Activated CD4-positive, alpha-beta memory T cell treated with anti-CD3 and anti-CD28 coated beads, Interleukin-2, amount 10 ng/mL, durations not matched to agents 7 days and 5 days (primary cell): ENCODE results near the gene PSMC4. TPM values are rescaled to one million over a fixed set of nuclear protein-coding genes. Genes with fewer than 3 reads are reported as not detected.

Experiments
- CTCF ChIA-PET: fragments of 350-600 bp; sonication (Branson Sonifier 250); formaldehyde crosslinking; loops from one replicate; lab custom pipeline; 2021; ENCODE audit warnings: antibody characterized with exemption, inconsistent platforms; lab: Charles Lee
- POLR2A ChIA-PET: fragments of 350-600 bp; sonication (Branson Sonifier 250); formaldehyde crosslinking; loops from one replicate; lab custom pipeline; 2021; ENCODE audit warnings: antibody characterized with exemption; lab: Charles Lee
- DNase-seq: peaks from one replicate; pipeline ENCODE4 v3.0.0-alpha.2; 2020
- H3K27ac Mint-ChIP-seq: one replicate; pipeline ENCODE4 v1.8.0; 2021; ENCODE audit warnings: mild to moderate bottlenecking, mixed read lengths
- H3K27me3 Mint-ChIP-seq: one replicate; pipeline ENCODE4 v1.8.0; 2021; ENCODE audit warnings: mixed read lengths
- H3K36me3 Mint-ChIP-seq: one replicate; pipeline ENCODE4 v1.8.0; 2021; ENCODE audit warnings: low read depth, mixed read lengths
- H3K4me1 Mint-ChIP-seq: one replicate; pipeline ENCODE4 v1.8.0; 2021; ENCODE audit warnings: mixed read lengths
- H3K4me3 Mint-ChIP-seq: one replicate; pipeline ENCODE4 v1.8.0; 2021; ENCODE audit warnings: mild to moderate bottlenecking, mixed read lengths
- H3K9me3 Mint-ChIP-seq: one replicate; pipeline ENCODE4 v1.8.0; 2021; ENCODE audit warnings: mixed read lengths
- total RNA-seq, 2 experiments: library from RNA; stranded (reverse); gene quantifications; one replicate each; pipeline ENCODE4 v1.2.3, GENCODE V29; 2021

The PSMC4 gene
- total RNA-seq, result 10 to 100 TPM; 96.4 to 97.6 TPM

DNA sequence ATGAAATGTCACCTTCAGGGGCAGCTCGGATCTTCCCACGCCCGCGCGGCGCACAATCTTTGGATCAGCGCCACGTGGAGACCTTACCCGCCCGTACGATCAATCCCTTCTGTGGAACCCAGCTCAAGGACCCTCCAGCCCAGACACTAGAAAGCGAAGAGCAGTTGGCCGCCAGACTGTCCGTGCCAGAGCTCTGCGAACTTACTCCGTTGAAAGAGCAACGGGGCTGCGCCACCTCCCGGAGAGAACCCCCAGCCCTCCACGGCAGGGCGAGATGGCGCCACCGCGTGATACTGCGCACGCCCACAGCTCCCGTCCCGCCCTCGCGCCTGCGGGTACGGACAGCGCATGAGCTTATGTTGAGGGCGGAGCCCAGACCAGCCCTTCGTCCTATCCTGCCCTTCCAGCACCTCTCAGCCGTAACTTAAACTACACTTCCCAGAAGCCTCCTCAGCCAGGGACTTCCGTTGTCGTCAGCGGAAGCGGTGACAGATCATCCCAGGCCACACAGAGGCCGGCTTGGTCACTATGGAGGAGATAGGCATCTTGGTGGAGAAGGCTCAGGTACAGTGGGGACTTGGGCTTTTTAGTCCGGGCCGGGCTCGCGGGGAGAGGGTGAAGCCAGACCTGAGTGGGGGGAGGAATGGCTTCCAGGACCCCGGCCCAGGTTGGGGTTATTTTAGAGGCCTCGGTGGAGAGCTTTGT lies at the start of gene PSMC4:
PSMC4 (plus strand) TSS at position 491 of the 705 bp plus-strand sequence; CDS start at position 529, 38 bp downstream.
- H3K9me3 Mint-ChIP-seq, result no peaks in the 10 kb centered on the region
- POLR2A ChIA-PET, result interaction anchor here (0.8 to 3.8 kb wide), 29 partner anchors 8 to 295 kb away, joined by 3 to 54 read pairs (median 5); partner anchors contain the start of genes DYRK1B, FBL, FCGBP and ZNF546
- CTCF ChIA-PET, result interaction anchor here (0.5 to 3.4 kb wide), 50 partner anchors 8 to 1040 kb away, joined by 3 to 59 read pairs (median 5); partner anchors contain the start of genes DYRK1B, FBL, MRPS12 and RAB4B
- H3K4me1 Mint-ChIP-seq, result peaks cover 48% of the 10 kb centered on the region
- DNase-seq, result peak; percentile 99
- peaks cover 43% of the 10 kb centered on the region for H3K36me3 Mint-ChIP-seq
- H3K4me3 Mint-ChIP-seq, result peak within 1 kb of the TSS; percentile 89
- H3K27me3 Mint-ChIP-seq, result no peaks in the 10 kb centered on the region
- H3K27ac Mint-ChIP-seq, result peak within 1 kb of the TSS; percentile 88

DNA sequence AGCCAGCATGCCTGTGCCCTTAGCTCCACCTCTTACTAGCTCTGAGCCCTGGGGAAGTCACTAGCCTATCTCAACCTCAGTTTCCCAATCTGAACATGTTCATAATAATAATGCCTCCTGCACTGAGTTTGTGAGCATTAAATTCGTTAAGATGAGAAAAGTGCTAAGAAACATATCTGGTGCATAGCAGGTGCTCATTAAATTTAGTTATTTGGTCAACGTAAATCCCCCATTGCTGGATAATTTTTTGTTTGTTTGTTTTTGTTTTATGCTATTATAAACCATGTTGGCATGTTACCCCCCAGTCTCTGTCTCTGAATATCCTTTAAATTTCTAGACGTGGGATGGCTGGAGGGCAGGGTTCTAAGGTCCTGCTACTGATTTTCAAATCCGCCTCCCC lies 47.1 kb upstream of the PSMC4 start:
- Mint-ChIP-seq H3K27ac (no peak overlapping the region), H3K36me3 (no peaks in the 10 kb centered on the region), H3K4me3 (no peak overlapping the region), H3K9me3 (no peaks in the 10 kb centered on the region), H3K27me3 (no peaks in the 10 kb centered on the region), H3K4me1 (no peaks in the 10 kb centered on the region)
- DNase-seq, result no peak
- CTCF ChIA-PET, result interaction anchor here (1.3 kb wide), 1 partner anchor 47 kb away, joined by 4 read pairs; the partner anchor contains the start of gene PSMC4
- POLR2A ChIA-PET, result no interaction called here

DNA sequence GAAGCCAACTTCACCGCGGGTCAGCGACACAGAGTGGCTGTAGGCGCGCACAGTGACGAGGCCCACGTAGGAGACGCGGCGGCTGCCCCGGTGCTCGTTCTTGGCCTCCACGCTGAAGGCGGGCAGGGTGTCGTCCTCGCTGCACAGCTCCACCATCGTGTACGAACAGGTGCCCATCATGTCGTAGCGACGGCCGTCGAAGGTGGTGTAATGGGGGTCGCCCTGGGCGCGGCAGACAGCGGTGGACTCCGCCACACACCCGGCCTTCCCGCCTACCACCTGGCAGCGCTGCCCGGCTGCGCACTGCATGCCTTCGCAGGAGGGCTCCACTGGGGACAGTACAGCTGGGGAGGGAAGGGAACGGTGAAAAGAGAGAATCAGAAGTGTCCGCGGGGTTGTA lies 46.6 kb upstream of the PSMC4 start:
- H3K4me3 Mint-ChIP-seq, result no peak overlapping the region
- no peak for DNase-seq
- H3K36me3 Mint-ChIP-seq, result no peaks in the 10 kb centered on the region
- H3K27ac Mint-ChIP-seq, result no peak overlapping the region
- H3K9me3 Mint-ChIP-seq, result no peaks in the 10 kb centered on the region
- POLR2A ChIA-PET, result no interaction called here
- H3K27me3 Mint-ChIP-seq, result no peaks in the 10 kb centered on the region
- CTCF ChIA-PET, result interaction anchor here (0.6 to 1.3 kb wide), 2 partner anchors 46 to 1476 kb away, joined by 3 to 4 read pairs; partner anchors contain the start of gene PSMC4
- no peaks in the 10 kb centered on the region for H3K4me1 Mint-ChIP-seq

DNA sequence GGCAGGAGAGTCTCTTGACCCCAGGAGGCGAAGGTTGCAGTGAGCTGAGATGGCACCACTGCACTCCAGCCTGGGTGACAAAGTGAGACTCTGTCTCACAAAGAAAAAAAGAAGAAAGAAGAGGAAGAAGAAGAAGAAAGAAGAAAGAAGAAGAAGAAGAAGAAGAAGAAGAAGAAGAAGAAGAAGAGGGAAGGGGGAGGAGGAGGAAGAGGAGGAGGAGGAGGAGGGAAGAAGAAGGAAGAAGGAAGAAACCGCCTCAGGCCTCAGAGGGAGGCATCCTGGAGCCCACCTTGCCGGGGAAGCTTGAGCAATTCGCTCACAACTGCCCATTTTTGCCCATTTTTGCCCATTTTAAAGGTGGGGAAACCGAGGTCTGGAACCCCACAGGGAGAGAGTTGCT lies 46.0 kb upstream of the PSMC4 start:
- Mint-ChIP-seq H3K27me3 (no peaks in the 10 kb centered on the region), H3K4me3 (no peak overlapping the region), H3K4me1 (no peaks in the 10 kb centered on the region), H3K9me3 (no peaks in the 10 kb centered on the region), H3K27ac (no peak overlapping the region), H3K36me3 (no peaks in the 10 kb centered on the region)
- ChIA-PET POLR2A (no interaction called here), CTCF (interaction anchor here (0.6 to 1.3 kb wide), 3 partner anchors 46 to 1477 kb away, joined by 3 to 5 read pairs (median 4); partner anchors contain the start of gene PSMC4)
- DNase-seq, result no peak

DNA sequence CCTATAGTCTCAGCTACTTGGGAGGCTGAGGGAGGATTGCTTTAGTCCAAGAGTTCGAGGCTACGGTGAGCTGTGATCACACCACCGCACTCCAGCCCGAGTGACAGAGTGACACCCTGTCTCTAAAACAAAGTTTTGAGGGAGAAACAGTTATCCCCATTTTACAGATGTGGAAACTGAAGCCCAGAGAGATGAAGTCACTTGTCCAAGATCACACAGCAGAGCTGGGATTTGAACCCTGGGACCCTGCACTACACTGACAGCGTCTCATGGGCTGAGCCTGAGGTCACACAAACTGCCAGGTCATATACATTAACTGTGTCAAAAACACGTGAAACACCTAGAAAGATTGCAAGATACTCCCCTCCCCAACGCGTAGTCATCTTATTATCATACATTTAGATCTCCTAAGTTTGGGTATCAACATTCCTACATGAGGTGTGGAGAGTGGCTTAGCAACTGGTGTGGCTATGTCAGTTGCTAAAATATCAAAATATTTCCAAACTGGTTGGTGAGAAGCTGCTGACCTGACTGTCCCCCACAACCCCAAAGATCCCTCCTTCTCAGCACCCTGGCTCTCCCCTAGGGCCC lies 44.7 kb upstream of the PSMC4 start:
- no peaks in the 10 kb centered on the region for H3K36me3 Mint-ChIP-seq

DNA sequence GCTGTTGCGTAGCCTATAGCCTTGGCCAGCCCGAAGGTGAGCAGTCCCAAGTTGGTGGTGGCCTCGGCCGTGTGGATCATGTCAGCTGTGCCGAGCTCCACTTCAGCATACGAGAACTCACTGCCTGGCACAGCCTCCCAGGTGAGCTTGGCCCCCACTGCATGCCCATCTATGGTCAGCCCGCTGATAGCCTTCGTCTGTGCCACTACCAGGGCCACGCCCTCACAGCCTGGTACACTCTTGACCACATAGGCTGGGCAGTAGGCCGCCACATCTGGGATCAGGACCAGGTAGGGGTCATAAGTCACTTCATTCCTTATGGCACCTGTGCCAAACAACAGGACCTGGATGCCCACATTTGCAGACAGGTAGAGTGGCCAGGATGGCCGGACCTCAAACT lies 43.9 kb upstream of the PSMC4 start:
- POLR2A ChIA-PET, result interaction anchor here (0.8 kb wide), 1 partner anchor 15 kb away, joined by 3 read pairs; no protein-coding TSS in a partner anchor
- CTCF ChIA-PET, result interaction anchor here (1.0 kb wide), 1 partner anchor 43 kb away, joined by 3 read pairs; no protein-coding TSS in a partner anchor
- no peaks in the 10 kb centered on the region for H3K36me3 Mint-ChIP-seq
- no peak for DNase-seq
- H3K9me3 Mint-ChIP-seq, result no peaks in the 10 kb centered on the region
- H3K4me1 Mint-ChIP-seq, result no peaks in the 10 kb centered on the region
- no peaks in the 10 kb centered on the region for H3K27me3 Mint-ChIP-seq
- H3K4me3 Mint-ChIP-seq, result no peak overlapping the region
- H3K27ac Mint-ChIP-seq, result no peak overlapping the region

More for the DNA sequence above, 44.7 kb upstream of the PSMC4 start:
- peak overlapping the region; percentile 26 for H3K27ac Mint-ChIP-seq
- ChIA-PET POLR2A (no interaction called here), CTCF (interaction anchor here (1.0 to 1.3 kb wide), 2 partner anchors 44 kb away, joined by 3 to 5 read pairs; partner anchors contain the start of gene PSMC4)
- no peaks in the 10 kb centered on the region for H3K4me1 Mint-ChIP-seq
- H3K27me3 Mint-ChIP-seq, result no peaks in the 10 kb centered on the region
- DNase-seq, result no peak
- H3K9me3 Mint-ChIP-seq, result no peaks in the 10 kb centered on the region
- H3K4me3 Mint-ChIP-seq, result no peak overlapping the region

DNA sequence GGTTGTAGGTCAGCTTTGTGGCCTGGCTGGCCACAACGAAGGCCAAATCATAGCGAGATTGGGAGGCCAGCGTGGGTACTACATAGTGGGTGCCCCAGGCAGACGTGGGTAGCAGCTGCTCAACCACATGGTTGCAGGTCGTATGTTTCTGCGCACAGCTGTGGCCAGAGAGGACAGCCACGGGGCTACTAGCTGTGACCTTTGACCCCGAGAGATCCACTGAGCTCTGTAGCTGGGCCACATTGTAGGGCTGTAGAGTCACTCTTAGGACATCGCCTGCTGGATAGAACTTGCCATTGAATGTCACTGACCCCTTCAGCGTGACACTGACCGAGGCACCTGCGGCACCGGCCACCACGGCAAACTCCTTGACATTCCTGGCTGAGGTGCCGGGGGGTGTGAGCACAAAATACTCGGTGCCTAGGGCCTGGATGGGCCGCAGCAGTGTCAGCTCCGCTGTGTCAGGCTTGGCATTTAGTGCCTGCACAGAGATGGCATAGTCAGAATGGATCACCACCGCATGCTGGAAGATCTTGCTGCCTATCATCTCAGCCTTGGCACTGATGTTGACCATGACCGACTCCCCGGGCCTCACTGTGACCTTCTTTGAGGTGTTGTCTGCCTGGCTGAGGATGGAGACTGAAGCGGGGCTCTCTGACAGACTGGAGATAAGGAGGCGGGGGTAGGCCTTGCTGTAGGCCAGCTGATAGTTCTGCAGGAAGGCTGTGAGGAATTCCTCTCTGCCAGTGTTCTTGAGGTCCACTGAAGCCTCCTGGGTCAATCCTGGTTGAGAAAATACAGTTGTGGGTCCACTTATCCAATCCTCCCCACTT lies 43.2 kb upstream of the PSMC4 start:
- Mint-ChIP-seq H3K9me3 (no peaks in the 10 kb centered on the region), H3K27me3 (no peaks in the 10 kb centered on the region), H3K4me3 (no peak overlapping the region), H3K4me1 (no peaks in the 10 kb centered on the region), H3K36me3 (no peaks in the 10 kb centered on the region), H3K27ac (no peak overlapping the region)
- CTCF ChIA-PET, result interaction anchor here (1.0 kb wide), 1 partner anchor 43 kb away, joined by 3 read pairs; no protein-coding TSS in a partner anchor
- DNase-seq, result no peak
- POLR2A ChIA-PET, result interaction anchor here (0.8 kb wide), 1 partner anchor 14 kb away, joined by 3 read pairs; no protein-coding TSS in a partner anchor

DNA sequence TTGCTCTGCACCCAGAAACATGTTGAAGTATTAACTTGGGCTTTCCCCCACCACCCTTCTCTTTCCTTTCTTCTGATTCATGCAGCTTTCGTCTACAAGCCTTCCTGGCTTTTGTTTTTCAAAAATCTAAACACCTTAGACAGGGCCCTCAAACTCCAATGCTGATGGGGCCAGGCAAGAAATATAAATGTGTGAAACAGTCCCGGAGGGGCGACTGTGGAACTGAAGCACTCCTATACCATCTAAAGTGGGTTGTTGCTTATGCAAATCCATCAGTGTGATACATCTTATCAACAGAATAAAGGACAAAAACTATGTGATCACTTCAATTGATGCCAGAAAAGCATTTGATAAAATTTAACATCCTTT lies 42.6 kb upstream of the PSMC4 start:
- no peak overlapping the region for H3K4me3 Mint-ChIP-seq
- H3K36me3 Mint-ChIP-seq, result no peaks in the 10 kb centered on the region
- CTCF ChIA-PET, result interaction anchor here (1.8 kb wide), 1 partner anchor 42 kb away, joined by 8 read pairs; the partner anchor contains the start of gene PSMC4
- no peak for DNase-seq
- POLR2A ChIA-PET, result no interaction called here
- no peak overlapping the region for H3K27ac Mint-ChIP-seq
- H3K9me3 Mint-ChIP-seq, result no peaks in the 10 kb centered on the region
- H3K27me3 Mint-ChIP-seq, result no peaks in the 10 kb centered on the region
- H3K4me1 Mint-ChIP-seq, result no peaks in the 10 kb centered on the region

DNA sequence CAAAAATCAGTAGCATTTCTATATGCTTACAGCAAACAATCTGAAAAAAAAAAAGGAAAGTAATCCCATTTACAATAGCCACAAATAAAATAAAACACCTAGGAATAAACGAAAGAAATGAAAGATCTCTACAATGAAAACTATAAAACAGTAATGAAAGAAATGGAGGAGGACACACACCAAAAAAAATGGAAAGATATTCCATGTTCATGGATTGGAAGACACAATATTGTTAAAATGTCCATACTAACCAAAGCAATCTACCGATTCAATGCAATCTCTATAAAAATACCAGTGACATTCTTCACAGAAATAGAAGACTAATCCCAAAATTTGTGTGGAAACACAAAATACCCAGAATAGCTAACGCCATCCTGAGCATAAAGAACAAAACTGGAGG lies 41.2 kb upstream of the PSMC4 start:
- H3K4me1 Mint-ChIP-seq, result peaks cover 8% of the 10 kb centered on the region
- no peak overlapping the region for H3K27ac Mint-ChIP-seq
- H3K4me3 Mint-ChIP-seq, result no peak overlapping the region
- ChIA-PET POLR2A (no interaction called here), CTCF (interaction anchor here (0.7 to 1.8 kb wide), 2 partner anchors 41 to 341 kb away, joined by 3 to 8 read pairs; partner anchors contain the start of gene PSMC4)
- no peak for DNase-seq
- H3K36me3 Mint-ChIP-seq, result no peaks in the 10 kb centered on the region
- no peaks in the 10 kb centered on the region for H3K9me3 Mint-ChIP-seq
- H3K27me3 Mint-ChIP-seq, result no peaks in the 10 kb centered on the region

DNA sequence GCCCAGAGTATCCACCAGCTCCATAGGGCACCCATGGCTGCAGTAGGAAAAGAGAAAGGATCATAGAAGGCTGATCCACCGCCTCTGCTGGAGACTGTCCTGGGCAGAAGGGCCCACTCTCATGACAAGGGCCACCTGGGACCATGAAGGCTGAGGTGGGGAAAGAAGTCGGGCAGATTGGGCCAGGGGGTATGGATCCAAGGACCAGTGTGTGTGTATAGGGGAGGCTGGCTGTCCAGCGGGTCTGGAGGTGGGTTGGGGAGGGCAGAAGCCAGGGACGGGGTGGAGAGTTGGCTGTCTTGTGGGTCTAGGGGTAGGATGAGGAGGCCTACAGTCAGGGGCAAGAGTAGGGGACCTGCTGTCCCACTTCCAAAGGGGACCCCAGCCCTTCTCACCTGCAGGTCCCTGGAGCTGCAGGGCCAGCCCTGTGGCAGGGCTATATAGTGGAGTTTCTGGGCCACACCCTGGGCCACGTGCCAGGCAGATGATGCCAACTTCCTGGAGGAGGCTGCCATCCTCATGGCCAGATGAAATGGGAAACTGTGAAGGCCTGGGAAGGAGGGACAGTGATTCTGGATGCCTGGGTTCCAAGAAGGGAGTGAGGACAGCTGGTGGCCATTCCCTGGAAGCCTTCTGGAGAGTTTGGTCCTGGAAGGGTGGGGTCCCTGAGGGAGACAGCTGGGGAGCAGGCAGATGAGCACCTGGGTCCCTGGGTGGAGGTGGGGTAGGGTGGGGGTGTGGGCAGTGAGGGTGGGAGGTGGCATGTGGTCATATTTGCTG lies 36.2 kb upstream of the PSMC4 start, which contains the start of gene FCGBP:
FCGBP (minus strand) TSS at position 51 of the 780 bp plus-strand sequence.
- Mint-ChIP-seq H3K4me3 (no peak within 1 kb of the TSS), H3K9me3 (peaks cover 2% of the 10 kb centered on the region), H3K27me3 (no peaks in the 10 kb centered on the region), H3K4me1 (peaks cover 40% of the 10 kb centered on the region), H3K36me3 (peaks cover 4% of the 10 kb centered on the region), H3K27ac (peak within 1 kb of the TSS; percentile 47)
- ChIA-PET POLR2A (interaction anchor here (1.1 to 1.4 kb wide), 2 partner anchors 19 to 35 kb away, joined by 3 to 4 read pairs; no protein-coding TSS in a partner anchor), CTCF (no interaction called here)
- DNase-seq, result no peak

DNA sequence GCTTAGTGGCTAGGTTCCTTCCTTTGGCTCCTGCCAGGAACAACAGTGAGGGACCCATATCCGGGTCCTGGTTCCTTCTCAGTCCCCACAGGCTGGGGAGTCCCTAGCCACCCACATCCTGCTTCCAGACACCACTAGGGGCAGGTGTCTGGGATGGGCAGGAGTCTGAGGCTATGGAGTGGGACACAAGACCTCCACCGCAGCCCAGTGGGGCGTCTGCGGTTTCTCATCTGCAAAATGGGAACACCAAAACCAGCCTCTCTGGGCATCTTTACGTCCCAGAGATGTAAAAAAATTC lies 35.7 kb upstream of the PSMC4 start:
- Mint-ChIP-seq H3K27me3 (no peaks in the 10 kb centered on the region), H3K9me3 (peaks cover 6% of the 10 kb centered on the region), H3K27ac (no peak overlapping the region), H3K4me1 (peaks cover 43% of the 10 kb centered on the region), H3K36me3 (peaks cover 7% of the 10 kb centered on the region), H3K4me3 (no peak overlapping the region)
- POLR2A ChIA-PET, result interaction anchor here (1.4 to 2.8 kb wide), 2 partner anchors 18 to 35 kb away, joined by 4 to 33 read pairs; partner anchors contain the start of gene PSMC4
- CTCF ChIA-PET, result no interaction called here
- no peak for DNase-seq
